ENCODE data around the gene MRPL53. TPM values are rescaled to one million over a fixed set of nuclear protein-coding genes. Genes with fewer than 3 reads are reported as not detected.

The MRPL53 gene
- 52.1 to 62.6 TPM (median 55.0 TPM) in 3 replicates for total RNA-seq (2021)
- Bru-seq, nascent RNA: percentile 91 among the genes with signal in this experiment
- long read RNA-seq, experiment 1, transcript MRPL53-201 (3 exons, 1,162 nt): major isoform, 40 of 40 reads
- long read RNA-seq, experiment 1, partial matches to known transcripts: 0 of 40 reads
- long read RNA-seq, experiment 1, other reads (novel, unspliced or antisense): 0 of 40 reads
- long read RNA-seq, experiment 2, transcript MRPL53-201 (3 exons, 1,162 nt): major isoform, 56 of 57 reads
- long read RNA-seq, experiment 2, partial matches to known transcripts: 0 of 57 reads
- long read RNA-seq, experiment 2, other reads (novel, unspliced or antisense): 0 of 57 reads
- long read RNA-seq, experiment 3: 0 reads

DNA sequence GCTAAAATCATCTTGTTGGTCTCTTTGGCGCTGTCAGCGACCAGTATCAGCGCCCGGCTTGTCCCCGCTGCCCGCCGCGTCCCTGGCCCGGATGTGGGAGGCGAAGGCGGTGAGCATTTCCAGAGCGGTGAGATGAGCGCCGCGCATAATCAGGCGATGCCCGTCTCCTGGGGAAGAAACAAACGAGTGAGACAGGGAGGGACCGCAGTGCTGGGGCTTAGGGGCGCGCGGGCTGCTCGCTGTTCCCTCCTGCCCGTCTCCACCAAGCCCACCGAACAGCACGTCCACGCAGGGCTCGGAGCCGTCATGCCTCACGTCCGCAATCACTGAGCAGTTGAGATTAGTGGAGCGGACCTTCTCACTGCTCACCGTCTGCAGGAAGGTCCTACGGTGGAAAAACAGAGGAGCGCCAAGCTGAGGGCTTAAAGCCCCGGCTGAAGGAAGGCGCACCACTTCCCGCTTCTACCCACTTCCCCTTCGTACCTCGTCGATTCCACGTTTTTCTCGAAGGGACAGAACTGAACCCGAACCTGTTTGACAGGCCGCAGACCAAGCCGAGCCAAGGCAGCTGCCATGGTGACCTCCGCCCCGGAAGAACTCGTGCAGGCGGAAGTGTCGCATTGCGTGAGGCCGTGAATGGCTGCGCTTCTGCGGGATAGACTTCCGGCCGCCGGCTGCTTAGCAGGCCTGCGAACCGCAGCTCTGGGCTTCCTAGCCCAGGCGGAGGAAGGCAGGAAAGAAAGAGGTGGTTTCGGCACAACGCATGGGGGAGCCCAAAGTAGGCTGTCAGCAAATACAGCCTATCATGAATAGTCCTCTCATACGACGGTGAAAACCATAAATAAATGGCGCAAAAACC, at the start of gene MRPL53:
MRPL53 (minus strand) TSS at position 595 of the 859 bp plus-strand sequence; CDS start at position 575, 20 bp downstream.
- Mint-ChIP-seq H3K27me3 (ENCODE audit: low read depth) (no peaks in the 10 kb centered on the region), H3K9me3 (no peaks in the 10 kb centered on the region), H3K4me1 (peaks cover 11% of the 10 kb centered on the region), H3K27ac (peak within 1 kb of the TSS; percentile 99), H3K36me3 (peaks cover 14% of the 10 kb centered on the region), H3K4me3 (peak within 1 kb of the TSS; percentile 96)
- ATAC-seq: peak; percentile 88
- CTCF ChIA-PET: interaction anchor here (1.0 to 2.7 kb wide), 6 partner anchors 10 to 137 kb away, joined by 3 to 23 read pairs (median 4); partner anchors contain the start of genes CCDC142, TTC31 and WBP1
- peak; percentile 94 for DNase-seq (ENCODE audit: low spot score)
- POLR2A ChIA-PET: interaction anchor here (0.6 to 1.5 kb wide), 7 partner anchors 8 to 222 kb away, joined by 3 to 9 read pairs (median 4); partner anchors contain the start of genes AUP1, CCDC142, HTRA2 and WBP1
- TF ChIP-seq, protein P1, sequence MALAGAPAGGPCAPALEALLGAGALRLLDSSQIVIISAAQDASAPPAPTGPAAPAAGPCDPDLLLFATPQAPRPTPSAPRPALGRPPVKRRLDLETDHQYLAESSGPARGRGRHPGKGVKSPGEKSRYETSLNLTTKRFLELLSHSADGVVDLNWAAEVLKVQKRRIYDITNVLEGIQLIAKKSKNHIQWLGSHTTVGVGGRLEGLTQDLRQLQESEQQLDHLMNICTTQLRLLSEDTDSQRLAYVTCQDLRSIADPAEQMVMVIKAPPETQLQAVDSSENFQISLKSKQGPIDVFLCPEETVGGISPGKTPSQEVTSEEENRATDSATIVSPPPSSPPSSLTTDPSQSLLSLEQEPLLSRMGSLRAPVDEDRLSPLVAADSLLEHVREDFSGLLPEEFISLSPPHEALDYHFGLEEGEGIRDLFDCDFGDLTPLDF (CRISPR knock-in tag; IDR thresholded peaks at IDR 0.05): peak; percentile 9; the same call in 1 of the 2 replicates
- TF ChIP-seq ZNF281 (CRISPR knock-in tag; IDR thresholded peaks at IDR 0.05): 0 out of 2 replicates have a peak, but pooled peaks have one; percentile 70
- TF ChIP-seq MAX (CRISPR knock-in tag; IDR thresholded peaks at IDR 0.05): peak; percentile 46; the same call in 1 of the 2 replicates
- peak; percentile 72; the same call in 1 of the 2 replicates for TF ChIP-seq ARID4B (CRISPR knock-in tag; IDR thresholded peaks at IDR 0.05; ENCODE audit: borderline replicate concordance)
- TF ChIP-seq ZNF138 (CRISPR knock-in tag; conservative IDR thresholded peaks at IDR 0.05): peak; percentile 79; the same call in 1 of the 2 replicates
- peak; percentile 91 for TF ChIP-seq ZBTB21 (CRISPR knock-in tag; IDR thresholded peaks at IDR 0.05; ENCODE audit: borderline replicate concordance)
- TF ChIP-seq EMX1 (CRISPR knock-in tag; IDR thresholded peaks at IDR 0.05): no peak
- no peak for TF ChIP-seq NR3C1 (CRISPR knock-in tag; conservative IDR thresholded peaks at IDR 0.05; ENCODE audit: low read depth)
- peak; percentile 92; the same call in 1 of the 2 replicates for TF ChIP-seq KAT7 (CRISPR knock-in tag; IDR thresholded peaks at IDR 0.05; ENCODE audit: borderline replicate concordance)
- TF ChIP-seq IRF2 (CRISPR knock-in tag; IDR thresholded peaks at IDR 0.05; ENCODE audit: borderline replicate concordance, low read depth): no peak
- TF ChIP-seq JAZF1 (CRISPR knock-in tag; IDR thresholded peaks at IDR 0.05): no peak
- TF ChIP-seq ATF3 (CRISPR knock-in tag; conservative IDR thresholded peaks at IDR 0.05): no peak
- no peak for TF ChIP-seq OVOL2 (CRISPR knock-in tag; IDR thresholded peaks at IDR 0.05; ENCODE audit: borderline replicate concordance)
- TF ChIP-seq ELF4 (CRISPR knock-in tag; IDR thresholded peaks at IDR 0.05; ENCODE audit: low read depth): no peak
- no peak for TF ChIP-seq ZNF416 (CRISPR knock-in tag; IDR thresholded peaks at IDR 0.05)
- TF ChIP-seq CREM (CRISPR knock-in tag; IDR thresholded peaks at IDR 0.05): peak; percentile 67; the same call in 1 of the 2 replicates
- no peak for TF ChIP-seq ZNF671 (CRISPR knock-in tag; IDR thresholded peaks at IDR 0.05)
- peak; percentile 77 for TF ChIP-seq TEAD1 (CRISPR knock-in tag; IDR thresholded peaks at IDR 0.05)
- peak; percentile 91 for TF ChIP-seq ATF1 (CRISPR knock-in tag; IDR thresholded peaks at IDR 0.05)
- TF ChIP-seq, protein P2, sequence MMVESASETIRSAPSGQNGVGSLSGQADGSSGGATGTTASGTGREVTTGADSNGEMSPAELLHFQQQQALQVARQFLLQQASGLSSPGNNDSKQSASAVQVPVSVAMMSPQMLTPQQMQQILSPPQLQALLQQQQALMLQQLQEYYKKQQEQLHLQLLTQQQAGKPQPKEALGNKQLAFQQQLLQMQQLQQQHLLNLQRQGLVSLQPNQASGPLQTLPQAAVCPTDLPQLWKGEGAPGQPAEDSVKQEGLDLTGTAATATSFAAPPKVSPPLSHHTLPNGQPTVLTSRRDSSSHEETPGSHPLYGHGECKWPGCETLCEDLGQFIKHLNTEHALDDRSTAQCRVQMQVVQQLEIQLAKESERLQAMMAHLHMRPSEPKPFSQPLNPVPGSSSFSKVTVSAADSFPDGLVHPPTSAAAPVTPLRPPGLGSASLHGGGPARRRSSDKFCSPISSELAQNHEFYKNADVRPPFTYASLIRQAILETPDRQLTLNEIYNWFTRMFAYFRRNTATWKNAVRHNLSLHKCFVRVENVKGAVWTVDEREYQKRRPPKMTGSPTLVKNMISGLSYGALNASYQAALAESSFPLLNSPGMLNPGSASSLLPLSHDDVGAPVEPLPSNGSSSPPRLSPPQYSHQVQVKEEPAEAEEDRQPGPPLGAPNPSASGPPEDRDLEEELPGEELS (CRISPR knock-in tag; IDR thresholded peaks at IDR 0.05): no peak
- TF ChIP-seq, protein P3, sequence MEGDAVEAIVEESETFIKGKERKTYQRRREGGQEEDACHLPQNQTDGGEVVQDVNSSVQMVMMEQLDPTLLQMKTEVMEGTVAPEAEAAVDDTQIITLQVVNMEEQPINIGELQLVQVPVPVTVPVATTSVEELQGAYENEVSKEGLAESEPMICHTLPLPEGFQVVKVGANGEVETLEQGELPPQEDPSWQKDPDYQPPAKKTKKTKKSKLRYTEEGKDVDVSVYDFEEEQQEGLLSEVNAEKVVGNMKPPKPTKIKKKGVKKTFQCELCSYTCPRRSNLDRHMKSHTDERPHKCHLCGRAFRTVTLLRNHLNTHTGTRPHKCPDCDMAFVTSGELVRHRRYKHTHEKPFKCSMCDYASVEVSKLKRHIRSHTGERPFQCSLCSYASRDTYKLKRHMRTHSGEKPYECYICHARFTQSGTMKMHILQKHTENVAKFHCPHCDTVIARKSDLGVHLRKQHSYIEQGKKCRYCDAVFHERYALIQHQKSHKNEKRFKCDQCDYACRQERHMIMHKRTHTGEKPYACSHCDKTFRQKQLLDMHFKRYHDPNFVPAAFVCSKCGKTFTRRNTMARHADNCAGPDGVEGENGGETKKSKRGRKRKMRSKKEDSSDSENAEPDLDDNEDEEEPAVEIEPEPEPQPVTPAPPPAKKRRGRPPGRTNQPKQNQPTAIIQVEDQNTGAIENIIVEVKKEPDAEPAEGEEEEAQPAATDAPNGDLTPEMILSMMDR (IDR thresholded peaks at IDR 0.05): no peak
- no peak for TF ChIP-seq ZNF317 (CRISPR knock-in tag; IDR thresholded peaks at IDR 0.05; ENCODE audit: borderline replicate concordance, low read depth)

All from WTC11 (cell line).